GM18499 (cell line): ENCODE results near the gene MAP4K3.
A peak's percentile ranks its signal among the peaks of the same experiment; 100 is the strongest.

Source experiments
- ATAC-seq: cut with Tn5 transposase; IDR thresholded peaks from one replicate; pipeline ENCODE4 v1.9.1; 2021; ENCODE audit warnings: moderate number of reproducible peaks; ENCODE audit not compliant: insufficient read depth, unreplicated experiment

Gene MAP4K3

GRCh38 chr2:39447266-39448168 lies 10.4 kb upstream of the MAP4K3 start:
- no peak for ATAC-seq

DNA sequence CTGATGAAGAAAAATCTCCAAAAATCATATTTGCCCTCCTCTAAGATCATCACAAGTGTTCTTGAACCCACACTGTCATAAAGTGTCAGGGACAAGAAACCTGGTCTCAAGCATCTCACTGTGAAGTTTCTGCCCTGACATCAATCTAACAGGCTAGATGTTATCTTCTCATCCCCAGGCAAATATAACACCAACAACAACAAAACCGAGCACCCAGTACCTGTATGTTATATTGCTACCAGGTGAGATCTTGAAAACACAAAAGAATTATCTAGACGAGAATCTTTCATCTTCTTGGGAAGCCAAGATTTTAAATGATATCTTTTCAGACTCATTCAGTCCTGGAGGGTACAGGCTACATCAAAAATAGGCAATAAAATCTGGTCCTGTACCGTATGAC lies 8.8 kb upstream of the MAP4K3 start:
- ATAC-seq: no peak

DNA sequence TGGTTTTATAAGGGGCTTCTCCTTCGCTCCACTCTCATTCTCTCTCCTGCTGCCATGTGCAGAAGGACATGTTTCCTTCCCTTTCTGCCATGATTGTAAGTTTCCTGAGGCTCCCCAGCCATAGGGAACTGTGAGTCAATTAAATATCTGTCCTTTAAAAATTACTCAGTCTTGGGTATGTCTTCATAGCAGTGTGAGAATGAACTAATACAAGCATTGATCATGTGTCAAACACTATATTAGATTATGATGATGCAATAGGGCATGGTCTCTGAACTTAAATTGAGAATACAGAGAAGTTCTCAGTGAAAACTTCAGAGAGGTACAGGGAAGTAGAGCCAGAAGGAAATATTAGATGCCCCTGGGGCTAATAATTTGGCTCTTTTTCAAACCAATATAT lies 5.9 kb upstream of the MAP4K3 start:
- ATAC-seq: no peak

DNA sequence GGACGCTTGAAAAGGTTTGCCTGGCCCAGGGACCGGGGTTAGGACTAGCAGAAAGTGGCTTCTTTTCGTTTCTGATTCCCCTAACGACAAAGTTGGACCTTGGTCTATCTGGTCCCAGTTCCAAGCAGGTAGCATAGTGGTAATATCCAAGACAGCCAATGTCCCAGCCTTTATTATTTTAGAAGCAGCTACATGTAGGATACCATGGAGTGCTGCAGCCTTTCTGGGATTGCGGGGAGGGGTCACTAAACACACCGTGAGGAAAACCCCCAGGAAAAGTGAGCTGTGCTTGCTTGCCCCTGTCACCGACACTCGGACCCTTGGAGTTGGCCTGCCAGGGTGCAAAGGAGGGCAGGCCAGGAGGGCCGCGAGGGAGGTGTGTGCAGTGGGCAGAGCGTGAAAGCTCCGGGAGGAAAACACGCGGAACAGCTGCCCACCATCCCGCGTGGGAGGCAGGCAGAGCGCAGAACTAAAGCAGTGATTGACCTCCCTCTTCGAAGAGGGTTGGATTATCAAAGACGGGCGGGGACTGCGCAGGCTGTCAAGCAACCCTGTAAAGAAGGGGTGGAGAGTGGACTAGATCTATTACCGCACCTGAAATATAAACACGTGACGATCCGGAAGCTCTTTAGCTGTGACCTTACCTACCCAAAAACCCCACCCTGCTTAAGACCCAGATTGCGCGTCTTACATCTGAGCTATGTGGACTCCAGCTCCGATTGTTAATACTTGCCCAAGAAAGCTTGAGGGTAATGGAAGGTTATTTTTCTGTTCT lies 624 bp upstream of the MAP4K3 start:
- peak; percentile 37 for ATAC-seq

GRCh38 chr2:39435741-39436591 lies 1.1 kb downstream of the MAP4K3 start:
- ATAC-seq: no peak

GRCh38 chr2:39435234-39435633 lies 1.9 kb downstream of the MAP4K3 start:
- no peak for ATAC-seq

DNA sequence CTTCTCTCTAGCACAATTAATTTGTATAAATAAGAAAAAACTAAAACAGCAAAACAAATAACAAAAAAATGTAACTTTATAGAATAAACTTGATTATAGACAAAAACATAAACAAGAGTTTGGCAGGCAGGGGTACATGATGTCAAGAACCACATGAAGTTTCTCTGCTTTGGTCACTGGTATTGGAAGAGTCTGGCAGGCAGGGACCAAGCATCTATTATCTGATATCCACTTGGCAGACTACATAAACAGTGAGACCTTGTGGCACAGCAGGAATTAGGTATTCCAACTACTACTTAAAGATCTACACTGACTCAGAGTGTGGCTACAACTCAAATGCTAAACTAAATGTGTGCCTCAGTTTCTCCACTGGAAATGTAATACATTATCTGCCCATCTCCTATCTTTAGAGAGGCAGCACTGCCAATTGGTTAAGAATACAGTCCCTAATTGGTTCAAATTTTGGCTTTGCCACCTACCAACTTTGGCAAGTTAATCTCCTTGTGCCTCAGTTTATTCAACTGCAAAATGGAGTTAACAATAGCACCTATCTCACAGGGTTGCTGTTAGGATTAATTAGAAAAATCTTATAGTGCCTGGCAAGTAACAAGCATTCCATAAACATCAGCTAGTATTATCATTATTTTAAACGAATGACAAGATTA lies 2.7 kb downstream of the MAP4K3 start:
- ATAC-seq: no peak

- no peak for ATAC-seq
These were observed 3.4 kb downstream of the MAP4K3 start for GRCh38 chr2:39433586-39434195.

DNA sequence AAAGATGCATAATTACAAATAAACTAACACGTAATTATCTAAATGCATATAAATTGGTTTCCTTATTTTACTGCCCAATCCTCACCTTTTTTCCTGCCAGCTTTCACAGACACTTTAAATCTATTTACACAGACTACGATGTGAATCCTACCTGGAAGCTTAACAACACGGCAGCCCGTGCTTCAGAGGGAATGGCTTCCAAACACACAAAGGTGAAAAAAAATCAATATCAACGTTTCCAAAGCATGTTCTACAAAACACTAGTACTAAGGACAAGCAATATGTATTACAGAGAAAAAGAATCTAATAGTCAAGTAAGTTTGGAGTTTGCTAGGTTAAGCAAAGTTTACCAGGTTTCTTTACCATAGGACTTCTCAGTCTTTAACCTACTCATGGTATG lies 4.4 kb downstream of the MAP4K3 start:
- ATAC-seq: no peak

DNA sequence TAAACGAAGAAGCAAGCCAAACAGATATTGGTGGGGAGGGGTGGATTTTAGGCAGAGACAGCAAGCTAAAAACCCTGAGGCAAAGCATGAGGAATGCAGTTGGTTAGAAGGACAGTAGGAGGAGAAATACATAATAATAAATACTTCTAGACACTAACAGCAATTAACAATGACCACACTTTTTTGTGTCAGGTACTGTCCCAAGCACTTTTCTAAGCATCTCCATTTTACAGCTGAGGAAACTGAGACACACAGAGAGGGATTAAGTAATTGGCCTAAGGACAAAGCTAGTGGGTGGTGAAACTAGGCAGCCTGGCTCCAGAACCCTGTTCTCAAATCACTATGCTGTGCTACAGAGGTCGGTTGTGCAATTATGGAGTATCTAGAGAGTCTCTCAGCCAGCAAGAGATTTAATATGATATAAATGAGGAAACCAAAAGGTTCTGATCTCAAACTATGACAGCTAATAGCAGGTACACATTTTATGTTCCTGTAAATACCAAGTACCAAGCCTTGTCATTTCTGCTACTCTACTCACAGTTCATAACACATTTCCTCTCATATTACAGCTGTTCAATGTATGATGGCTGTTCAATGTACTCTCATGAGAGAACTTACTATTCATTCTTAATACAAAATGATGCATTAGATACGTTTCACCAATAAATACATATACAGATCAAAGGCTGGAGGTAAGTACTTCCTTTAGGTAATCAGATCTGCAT lies 5.3 kb downstream of the MAP4K3 start:
- ATAC-seq: no peak

- no peak for ATAC-seq
These were observed 7.3 kb downstream of the MAP4K3 start for GRCh38 chr2:39429746-39430145.

GRCh38 chr2:39424951-39425350 lies 12.1 kb downstream of the MAP4K3 start:
- ATAC-seq: no peak

DNA sequence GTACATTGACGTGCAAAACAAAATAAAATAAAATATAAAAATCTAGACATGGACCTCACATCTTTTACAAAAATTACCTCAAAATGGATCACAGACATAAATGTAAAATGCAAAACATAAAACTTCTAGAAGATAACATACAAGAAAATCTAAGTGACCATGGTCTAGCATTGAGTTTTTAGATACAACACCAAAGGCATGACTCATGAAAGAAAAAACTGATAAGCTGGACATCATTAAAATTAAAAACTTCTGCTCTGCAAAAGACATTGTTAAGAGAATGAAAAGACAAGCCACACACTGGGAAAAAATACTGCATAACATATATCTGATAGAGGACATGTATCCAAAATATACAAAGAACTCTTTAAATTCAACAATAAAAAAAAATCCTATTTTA lies 14.4 kb downstream of the MAP4K3 start:
- ATAC-seq: no peak

DNA sequence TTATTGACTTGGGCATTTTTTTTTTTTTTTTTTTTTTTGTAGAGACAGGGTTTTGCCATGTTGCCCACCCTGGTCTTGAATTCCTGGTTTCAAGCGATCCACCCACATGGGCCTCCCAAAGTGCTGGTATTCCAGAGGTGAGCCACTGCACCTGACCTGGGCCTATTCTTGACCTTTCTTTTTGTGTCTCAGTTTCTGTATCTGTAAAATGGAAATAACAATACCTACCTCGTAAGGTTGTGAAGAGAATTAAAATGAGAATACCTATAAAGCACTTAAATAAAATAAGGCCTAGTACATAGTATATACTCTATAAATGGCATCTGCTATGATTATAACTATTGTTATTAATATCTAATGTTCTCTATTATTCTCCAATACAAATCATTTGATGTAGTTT lies 15.7 kb downstream of the MAP4K3 start:
- no peak for ATAC-seq

DNA sequence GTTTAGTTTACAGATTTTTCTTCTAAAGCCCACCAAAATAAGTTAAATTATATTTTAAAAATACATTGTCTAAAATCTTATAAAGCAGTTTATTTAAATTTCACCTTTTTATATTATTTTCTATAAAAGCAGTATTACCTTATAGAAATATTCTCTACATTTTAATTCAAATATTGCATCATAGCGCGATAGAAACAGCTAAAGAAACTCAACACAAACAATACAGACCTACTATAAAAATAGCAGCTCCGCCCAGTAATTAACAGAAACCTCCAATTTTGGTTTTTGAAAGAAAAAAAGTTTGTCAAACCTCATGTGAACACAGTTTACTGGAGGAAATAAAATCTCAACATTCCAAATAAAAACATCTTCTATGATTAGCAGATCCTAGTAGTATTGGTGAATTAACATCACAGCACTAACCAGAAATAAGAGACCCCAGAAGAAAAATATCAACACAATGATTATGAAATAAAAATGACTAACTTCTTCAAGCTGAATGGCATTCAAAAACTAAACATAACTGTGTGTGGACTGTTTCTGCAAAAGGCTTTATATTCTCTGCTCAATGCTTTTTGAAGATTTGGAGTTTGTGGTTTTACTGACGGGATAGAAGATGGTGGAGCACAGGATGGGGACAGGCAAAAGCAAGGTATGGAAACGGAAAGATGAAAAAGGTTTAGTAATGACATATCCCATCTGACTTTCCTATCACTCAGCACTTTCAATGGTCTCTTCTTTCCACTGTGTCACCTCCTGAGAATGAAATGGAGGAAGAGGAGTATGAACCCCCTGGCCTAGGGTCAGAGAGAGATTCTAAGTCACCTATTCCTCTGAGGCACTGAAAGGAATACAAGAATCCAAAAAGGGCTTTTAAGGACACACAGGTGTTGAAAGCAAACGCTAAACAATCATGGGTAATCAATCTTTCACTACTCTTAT lies 17.5 kb downstream of the MAP4K3 start:
- no peak for ATAC-seq

- no peak for ATAC-seq
These were observed 18.6 kb downstream of the MAP4K3 start for GRCh38 chr2:39418491-39418890.

DNA sequence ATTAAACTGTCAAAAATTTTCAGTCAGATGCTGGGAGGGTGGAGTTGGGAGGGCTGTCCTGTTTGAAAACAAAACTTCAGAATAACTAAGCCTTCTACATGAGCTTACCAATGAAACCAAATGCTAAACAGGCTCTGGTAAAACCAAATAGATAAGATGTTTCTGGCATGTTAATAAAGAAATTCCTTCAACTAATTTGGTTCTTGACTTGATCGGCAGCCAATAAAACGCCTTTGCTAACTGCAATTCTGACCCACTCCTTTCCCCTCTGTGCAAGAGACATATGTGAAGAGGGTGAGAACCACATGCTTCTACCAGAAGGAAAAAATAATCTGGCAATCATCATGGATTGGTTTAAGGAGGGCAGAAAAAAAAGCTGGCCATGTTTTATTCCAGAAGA lies 20.9 kb downstream of the MAP4K3 start:
- ATAC-seq: no peak
